Measurements from ENCODE around the gene APOL1.

The APOL1 gene

DNA sequence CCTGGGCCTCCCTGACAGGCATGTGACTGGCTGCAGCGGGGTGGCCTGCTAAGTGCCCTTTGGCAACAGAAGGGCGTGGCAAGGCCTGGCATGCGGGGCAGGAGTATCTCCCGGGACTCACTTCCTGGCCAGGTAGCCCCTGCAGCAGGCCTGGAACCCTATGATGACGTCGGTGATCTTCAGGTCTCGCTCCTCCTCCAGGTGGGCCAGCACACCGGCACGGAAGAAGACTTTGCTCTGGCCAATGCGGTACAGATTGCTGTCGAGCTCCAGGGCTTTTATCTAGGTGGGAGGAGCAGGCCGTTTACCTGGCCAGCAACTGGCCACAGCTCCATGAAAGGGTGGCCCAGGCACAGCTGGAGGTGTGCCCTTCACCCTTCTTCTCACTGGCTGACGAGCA is 50.9 kb downstream of the APOL1 start:
- no peak overlapping the region for H3K27ac ChIP-seq (ENCODE audit: low read length)
- no peaks in the 10 kb centered on the region for H3K4me1 ChIP-seq (ENCODE audit: insufficient read depth, low read length)
- no peak for DNase-seq
- H4K20me1 ChIP-seq (ENCODE audit: insufficient read depth, low read length), result peaks cover 11% of the 10 kb centered on the region
- no peaks in the 10 kb centered on the region for H3K9me3 ChIP-seq (ENCODE audit: insufficient read depth, low read length, severe bottlenecking)
- ATAC-seq (ENCODE audit: insufficient read depth, low read depth), result no peak
- H3K9ac ChIP-seq (ENCODE audit: low read depth, low read length), result no peak overlapping the region
- TF ChIP-seq, protein P1, sequence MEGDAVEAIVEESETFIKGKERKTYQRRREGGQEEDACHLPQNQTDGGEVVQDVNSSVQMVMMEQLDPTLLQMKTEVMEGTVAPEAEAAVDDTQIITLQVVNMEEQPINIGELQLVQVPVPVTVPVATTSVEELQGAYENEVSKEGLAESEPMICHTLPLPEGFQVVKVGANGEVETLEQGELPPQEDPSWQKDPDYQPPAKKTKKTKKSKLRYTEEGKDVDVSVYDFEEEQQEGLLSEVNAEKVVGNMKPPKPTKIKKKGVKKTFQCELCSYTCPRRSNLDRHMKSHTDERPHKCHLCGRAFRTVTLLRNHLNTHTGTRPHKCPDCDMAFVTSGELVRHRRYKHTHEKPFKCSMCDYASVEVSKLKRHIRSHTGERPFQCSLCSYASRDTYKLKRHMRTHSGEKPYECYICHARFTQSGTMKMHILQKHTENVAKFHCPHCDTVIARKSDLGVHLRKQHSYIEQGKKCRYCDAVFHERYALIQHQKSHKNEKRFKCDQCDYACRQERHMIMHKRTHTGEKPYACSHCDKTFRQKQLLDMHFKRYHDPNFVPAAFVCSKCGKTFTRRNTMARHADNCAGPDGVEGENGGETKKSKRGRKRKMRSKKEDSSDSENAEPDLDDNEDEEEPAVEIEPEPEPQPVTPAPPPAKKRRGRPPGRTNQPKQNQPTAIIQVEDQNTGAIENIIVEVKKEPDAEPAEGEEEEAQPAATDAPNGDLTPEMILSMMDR (IDR thresholded peaks at IDR 0.05; ENCODE audit: borderline replicate concordance, extremely low read depth, low read length, poor library complexity, severe bottlenecking), result no peak
- TF ChIP-seq EZH2 (IDR thresholded peaks at IDR 0.05; ENCODE audit: borderline replicate concordance, low read depth, low read length, severe bottlenecking), result no peak
- H2AFZ ChIP-seq (ENCODE audit: low read depth, low read length), result no peak overlapping the region
- H3K4me3 ChIP-seq (ENCODE audit: low read depth in 1 of 2, low read length in 2 of 2), result no peak overlapping the region
- H3K4me2 ChIP-seq (ENCODE audit: insufficient read depth, low read length), result no peak overlapping the region
- H3K36me3 ChIP-seq (ENCODE audit: insufficient read depth, low read length), result peaks cover 97% of the 10 kb centered on the region
- H3K79me2 ChIP-seq (ENCODE audit: insufficient read depth, low read length), result no peaks in the 10 kb centered on the region
- no peaks in the 10 kb centered on the region for H3K27me3 ChIP-seq (ENCODE audit: insufficient read depth, low read length, poor library complexity)

DNA sequence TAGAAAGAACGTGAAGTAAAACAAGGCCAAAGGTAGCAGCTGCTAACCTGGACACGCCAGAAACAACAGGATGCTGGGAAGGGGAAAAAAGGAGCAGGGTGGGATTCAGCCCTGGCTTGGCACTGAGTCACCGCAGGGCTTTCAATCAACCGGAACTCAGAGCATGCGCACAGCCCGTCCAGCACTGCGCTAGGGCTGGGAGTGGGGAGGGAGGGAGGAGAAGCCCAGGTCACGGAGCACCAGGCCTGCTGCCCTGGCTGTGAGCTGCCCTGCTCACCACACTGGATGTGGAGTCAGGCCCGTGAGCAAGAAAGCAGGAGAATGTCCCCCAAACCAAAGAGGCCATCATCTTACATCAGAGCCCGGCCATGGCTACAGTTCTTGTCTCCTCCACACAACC is 51.5 kb downstream of the APOL1 start:
- no peak overlapping the region for H3K27ac ChIP-seq (ENCODE audit: low read length)
- ATAC-seq (ENCODE audit: insufficient read depth, low read depth) (no peak), DNase-seq (no peak)

DNA sequence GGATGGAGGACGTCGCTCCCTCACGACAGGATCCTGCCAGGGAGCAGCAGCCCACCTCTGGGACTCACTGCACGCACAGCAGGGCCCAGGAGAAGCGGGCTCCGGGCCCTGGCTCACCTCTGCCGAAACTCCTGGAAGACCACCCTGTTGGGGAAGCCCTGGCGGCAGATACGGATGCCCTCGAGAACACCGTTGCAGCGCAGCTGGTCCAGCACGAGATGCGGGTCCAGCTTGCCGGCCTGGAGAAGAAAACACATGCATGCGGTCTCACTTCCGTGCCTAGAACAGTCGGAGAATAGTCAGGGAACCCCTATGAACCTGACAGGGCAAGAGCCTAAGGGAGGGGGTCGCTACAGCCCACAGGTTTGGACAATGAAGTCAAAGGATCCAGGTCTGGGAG is 52.9 kb downstream of the APOL1 start:
- peaks cover 5% of the 10 kb centered on the region for H4K20me1 ChIP-seq (ENCODE audit: insufficient read depth, low read length)
- DNase-seq (no peak), ATAC-seq (ENCODE audit: insufficient read depth, low read depth) (no peak)
- no peak overlapping the region for H3K4me2 ChIP-seq (ENCODE audit: insufficient read depth, low read length)
- H3K9ac ChIP-seq (ENCODE audit: low read depth, low read length), result no peak overlapping the region
- H3K27ac ChIP-seq (ENCODE audit: low read length), result no peak overlapping the region
- no peaks in the 10 kb centered on the region for H3K4me1 ChIP-seq (ENCODE audit: insufficient read depth, low read length)
- H3K36me3 ChIP-seq (ENCODE audit: insufficient read depth, low read length), result peaks cover 94% of the 10 kb centered on the region
- TF ChIP-seq EZH2 (IDR thresholded peaks at IDR 0.05; ENCODE audit: borderline replicate concordance, low read depth, low read length, severe bottlenecking), result no peak
- TF ChIP-seq, protein P1 (IDR thresholded peaks at IDR 0.05; ENCODE audit: borderline replicate concordance, extremely low read depth, low read length, poor library complexity, severe bottlenecking), result no peak
- no peaks in the 10 kb centered on the region for H3K9me3 ChIP-seq (ENCODE audit: insufficient read depth, low read length, severe bottlenecking)
- H3K4me3 ChIP-seq (ENCODE audit: low read depth in 1 of 2, low read length in 2 of 2), result no peak overlapping the region
- no peaks in the 10 kb centered on the region for H3K27me3 ChIP-seq (ENCODE audit: insufficient read depth, low read length, poor library complexity)
- H3K79me2 ChIP-seq (ENCODE audit: insufficient read depth, low read length), result no peaks in the 10 kb centered on the region
- no peak overlapping the region for H2AFZ ChIP-seq (ENCODE audit: low read depth, low read length)

More for the DNA sequence above, 51.5 kb downstream of the APOL1 start:
- Histone ChIP-seq H3K9me3 (ENCODE audit: insufficient read depth, low read length, severe bottlenecking) (no peaks in the 10 kb centered on the region), H4K20me1 (ENCODE audit: insufficient read depth, low read length) (peaks cover 11% of the 10 kb centered on the region), H2AFZ (ENCODE audit: low read depth, low read length) (no peak overlapping the region), H3K79me2 (ENCODE audit: insufficient read depth, low read length) (no peaks in the 10 kb centered on the region), H3K4me1 (ENCODE audit: insufficient read depth, low read length) (no peaks in the 10 kb centered on the region), H3K4me3 (ENCODE audit: low read depth in 1 of 2, low read length in 2 of 2) (no peak overlapping the region), H3K27me3 (ENCODE audit: insufficient read depth, low read length, poor library complexity) (no peaks in the 10 kb centered on the region), H3K9ac (ENCODE audit: low read depth, low read length) (no peak overlapping the region), H3K36me3 (ENCODE audit: insufficient read depth, low read length) (peaks cover 97% of the 10 kb centered on the region), H3K4me2 (ENCODE audit: insufficient read depth, low read length) (no peak overlapping the region)
- TF ChIP-seq EZH2 (IDR thresholded peaks at IDR 0.05; ENCODE audit: borderline replicate concordance, low read depth, low read length, severe bottlenecking), result no peak
- TF ChIP-seq, protein P1 (IDR thresholded peaks at IDR 0.05; ENCODE audit: borderline replicate concordance, extremely low read depth, low read length, poor library complexity, severe bottlenecking), result no peak

DNA sequence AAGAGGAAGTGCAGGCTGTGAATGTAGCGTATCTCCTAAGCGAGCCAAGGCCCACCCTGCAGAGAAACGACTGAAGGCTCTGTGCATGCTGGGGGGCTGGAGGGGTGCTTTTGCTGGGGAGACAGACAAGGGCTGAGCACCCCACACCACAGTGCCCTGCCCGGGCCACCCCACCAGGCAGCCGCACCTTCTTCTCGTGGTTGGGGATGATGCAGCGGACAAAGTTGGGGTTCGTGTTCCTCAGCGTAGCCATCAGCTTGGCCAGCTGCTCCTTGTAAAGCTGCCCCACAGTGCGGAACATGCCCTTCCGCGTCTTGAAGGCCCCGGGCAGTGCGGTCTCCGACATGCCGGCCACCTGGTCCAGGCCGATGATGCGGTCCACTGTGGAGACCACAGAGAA is 53.3 kb downstream of the APOL1 start:
- TF ChIP-seq EZH2 (IDR thresholded peaks at IDR 0.05; ENCODE audit: borderline replicate concordance, low read depth, low read length, severe bottlenecking), result no peak
- TF ChIP-seq, protein P1 (IDR thresholded peaks at IDR 0.05; ENCODE audit: borderline replicate concordance, extremely low read depth, low read length, poor library complexity, severe bottlenecking), result no peak
- no peak for ATAC-seq (ENCODE audit: insufficient read depth, low read depth)
- Histone ChIP-seq H3K9me3 (ENCODE audit: insufficient read depth, low read length, severe bottlenecking) (no peaks in the 10 kb centered on the region), H3K36me3 (ENCODE audit: insufficient read depth, low read length) (peaks cover 94% of the 10 kb centered on the region), H3K27me3 (ENCODE audit: insufficient read depth, low read length, poor library complexity) (no peaks in the 10 kb centered on the region), H2AFZ (ENCODE audit: low read depth, low read length) (no peak overlapping the region), H3K79me2 (ENCODE audit: insufficient read depth, low read length) (no peaks in the 10 kb centered on the region), H4K20me1 (ENCODE audit: insufficient read depth, low read length) (peaks cover 2% of the 10 kb centered on the region), H3K27ac (ENCODE audit: low read length) (peak overlapping the region; percentile 28), H3K4me1 (ENCODE audit: insufficient read depth, low read length) (no peaks in the 10 kb centered on the region), H3K4me2 (ENCODE audit: insufficient read depth, low read length) (no peak overlapping the region), H3K9ac (ENCODE audit: low read depth, low read length) (no peak overlapping the region), H3K4me3 (ENCODE audit: low read depth in 1 of 2, low read length in 2 of 2) (no peak overlapping the region)
- no peak for DNase-seq
